HepG2 (cell line): Measurements from ENCODE around the gene TRIM8. TPM values are rescaled to one million over a fixed set of nuclear protein-coding genes. Genes with fewer than 3 reads are reported as not detected.
A peak's percentile ranks its signal among the peaks of the same experiment; 100 is the strongest.

ENCODE experiments used
- ETV5 ChIP-seq: IDR thresholded peaks from 2 replicates; pipeline ENCODE4 v1.6.1; 2018; ENCODE audit warnings: missing biosample characterization, missing genetic modification reagents, inconsistent platforms, borderline replicate concordance
- HOXA3 ChIP-seq: sonication (generic); formaldehyde crosslinking; IDR thresholded peaks from 2 replicates; pipeline ENCODE4 v1.5.0; 2020; ENCODE audit warnings: missing genetic modification reagents
- MEF2D ChIP-seq: sonication (generic); formaldehyde crosslinking; IDR thresholded peaks from 2 replicates; pipeline ENCODE4 v1.5.1; 2020; ENCODE audit warnings: mild to moderate bottlenecking, missing genetic modification reagents
- POLR2A ChIP-seq, 2 experiments: IDR thresholded peaks; 2 replicates each; pipeline ENCODE4 v1.6.1; 2011; ENCODE audit warnings: low read depth in 2 of 2, low read length in 2 of 2, mild to moderate bottlenecking in 1 of 2, moderate library complexity in 1 of 2; ENCODE audit not compliant: insufficient read depth in 1 of 2
- POLR2G ChIP-seq: fragments of 200-400 bp; formaldehyde crosslinking; IDR thresholded peaks from 2 replicates; pipeline ENCODE4 v1.6.1; 2018; ENCODE audit warnings: mild to moderate bottlenecking, low read depth, low read length, moderate library complexity
- RFX1 ChIP-seq: fragments of 450-650 bp; IDR thresholded peaks from 2 replicates; pipeline ENCODE4 v1.6.1; 2017
- SP5 ChIP-seq: IDR thresholded peaks from 2 replicates; pipeline ENCODE4 v1.6.1; 2016; ENCODE audit warnings: low read depth, borderline replicate concordance
- SRSF1 ChIP-seq: fragments of 200-400 bp; formaldehyde crosslinking; optimal IDR thresholded peaks from 2 replicates; pipeline ENCODE3; 2017; ENCODE audit warnings: mild to moderate bottlenecking, low read depth, low read length, moderate library complexity
- SUZ12 ChIP-seq: fragments of 150-350 bp; IDR thresholded peaks from 2 replicates; pipeline ENCODE4 v1.6.1; 2014; ENCODE audit warnings: low read depth, low read length
- TAF15 ChIP-seq: fragments of 200-400 bp; formaldehyde crosslinking; IDR thresholded peaks from one replicate; pipeline ENCODE4 v1.6.1; 2018; ENCODE audit warnings: mild to moderate bottlenecking, low read depth, low read length; ENCODE audit not compliant: poor library complexity, severe bottlenecking
- ZNF232 ChIP-seq: sonication (generic); formaldehyde crosslinking; IDR thresholded peaks from 2 replicates; pipeline ENCODE4 v1.4.0; 2020; ENCODE audit warnings: missing genetic modification reagents, borderline replicate concordance
- ZNF543 ChIP-seq: sonication (generic); formaldehyde crosslinking; IDR thresholded peaks from 2 replicates; pipeline ENCODE4 v1.4.0; 2020; ENCODE audit warnings: mild to moderate bottlenecking, missing genetic modification reagents
- polyA plus RNA-seq, 8 experiments: library from polyadenylated mRNA; depleted of rRNA in 3 of 8; stranded (reverse) in 7 of 8; unstranded in 1 of 8; fragments of >200 nt; fragmentation: Illumina TruSeq in 4 of 8; extraction: Trizol in 4 of 8; gene quantifications; 2 replicates each; pipeline versions ENCODE4 v1.2.1 to v1.2.3, GENCODE V29; 2011 to 2016; ENCODE audit warnings: low read depth in 4 of 8, missing spikeins in 1 of 8, mixed read lengths in 1 of 8; ENCODE audit not compliant: insufficient read depth in 1 of 8
- total RNA-seq, 5 experiments: library from RNA; depleted of rRNA; stranded (reverse); fragments of >200 nt; fragmentation: Illumina TruSeq; extraction: Trizol; gene quantifications; 2 replicates each; pipeline ENCODE4 v1.2.3, GENCODE V29; 2016; ENCODE audit warnings: low read depth in 1 of 5
- TF ChIP-seq, protein P1 (sequence below): sonication (generic); formaldehyde crosslinking; IDR thresholded peaks from 2 replicates; pipeline ENCODE4 v1.4.0; 2020; ENCODE audit warnings: mild to moderate bottlenecking, missing genetic modification reagents, borderline replicate concordance
- TF ChIP-seq, protein P2 (sequence below): sonication (generic); formaldehyde crosslinking; IDR thresholded peaks from 2 replicates; pipeline ENCODE4 v1.5.0; 2020; ENCODE audit warnings: missing genetic modification reagents
- TF ChIP-seq, protein P3 (sequence below): sonication (generic); formaldehyde crosslinking; IDR thresholded peaks from 2 replicates; pipeline ENCODE4 v1.4.0; 2020; ENCODE audit warnings: missing genetic modification reagents

The TRIM8 gene
- total and polyA plus RNA-seq, 2 of the 13 experiments (the other 11 are each of a cell fraction or from before 2014, with no cell fraction given) = 38.9 to 66.5 TPM

DNA sequence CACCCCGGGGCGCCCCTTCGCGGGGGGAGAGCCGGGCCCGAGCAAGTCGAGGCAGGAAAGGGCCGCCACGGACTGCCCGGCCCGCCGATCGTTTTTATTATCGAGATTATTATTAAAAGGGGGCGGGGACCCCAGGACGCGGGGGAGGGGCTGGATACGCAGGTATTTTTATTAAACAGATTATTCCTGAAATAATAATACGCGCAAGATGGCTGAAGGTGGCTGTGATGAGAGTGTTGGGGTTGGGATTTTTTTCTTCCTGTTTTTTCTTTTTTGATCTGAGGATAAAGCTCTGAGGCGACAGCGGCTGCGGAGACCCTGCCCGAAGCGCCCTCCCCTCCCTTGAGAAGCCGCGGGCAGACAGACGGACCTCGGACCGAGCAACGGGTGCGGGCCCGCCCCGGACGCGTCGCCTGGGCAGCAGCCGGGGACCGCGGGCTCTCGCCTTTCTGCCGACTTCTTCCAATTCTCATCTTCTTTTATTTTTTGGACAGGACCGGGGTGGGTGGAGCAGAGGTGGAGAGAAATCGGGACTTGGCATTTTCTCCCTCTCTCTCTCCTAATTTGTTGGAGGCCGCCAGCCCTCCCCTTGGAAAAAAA lies 1.4 kb upstream of the TRIM8 start (continued):
- TF ChIP-seq, protein P1, sequence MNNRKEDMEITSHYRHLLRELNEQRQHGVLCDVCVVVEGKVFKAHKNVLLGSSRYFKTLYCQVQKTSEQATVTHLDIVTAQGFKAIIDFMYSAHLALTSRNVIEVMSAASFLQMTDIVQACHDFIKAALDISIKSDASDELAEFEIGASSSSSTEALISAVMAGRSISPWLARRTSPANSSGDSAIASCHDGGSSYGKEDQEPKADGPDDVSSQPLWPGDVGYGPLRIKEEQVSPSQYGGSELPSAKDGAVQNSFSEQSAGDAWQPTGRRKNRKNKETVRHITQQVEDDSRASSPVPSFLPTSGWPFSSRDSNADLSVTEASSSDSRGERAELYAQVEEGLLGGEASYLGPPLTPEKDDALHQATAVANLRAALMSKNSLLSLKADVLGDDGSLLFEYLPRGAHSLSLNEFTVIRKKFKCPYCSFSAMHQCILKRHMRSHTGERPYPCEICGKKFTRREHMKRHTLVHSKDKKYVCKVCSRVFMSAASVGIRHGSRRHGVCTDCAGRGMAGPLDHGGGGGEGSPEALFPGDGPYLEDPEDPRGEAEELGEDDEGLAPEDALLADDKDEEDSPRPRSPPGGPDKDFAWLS (CRISPR knock-in tag) = no peak
- TF ChIP-seq, protein P2, sequence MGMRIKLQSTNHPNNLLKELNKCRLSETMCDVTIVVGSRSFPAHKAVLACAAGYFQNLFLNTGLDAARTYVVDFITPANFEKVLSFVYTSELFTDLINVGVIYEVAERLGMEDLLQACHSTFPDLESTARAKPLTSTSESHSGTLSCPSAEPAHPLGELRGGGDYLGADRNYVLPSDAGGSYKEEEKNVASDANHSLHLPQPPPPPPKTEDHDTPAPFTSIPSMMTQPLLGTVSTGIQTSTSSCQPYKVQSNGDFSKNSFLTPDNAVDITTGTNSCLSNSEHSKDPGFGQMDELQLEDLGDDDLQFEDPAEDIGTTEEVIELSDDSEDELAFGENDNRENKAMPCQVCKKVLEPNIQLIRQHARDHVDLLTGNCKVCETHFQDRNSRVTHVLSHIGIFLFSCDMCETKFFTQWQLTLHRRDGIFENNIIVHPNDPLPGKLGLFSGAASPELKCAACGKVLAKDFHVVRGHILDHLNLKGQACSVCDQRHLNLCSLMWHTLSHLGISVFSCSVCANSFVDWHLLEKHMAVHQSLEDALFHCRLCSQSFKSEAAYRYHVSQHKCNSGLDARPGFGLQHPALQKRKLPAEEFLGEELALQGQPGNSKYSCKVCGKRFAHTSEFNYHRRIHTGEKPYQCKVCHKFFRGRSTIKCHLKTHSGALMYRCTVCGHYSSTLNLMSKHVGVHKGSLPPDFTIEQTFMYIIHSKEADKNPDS (CRISPR knock-in tag) = no peak
- TF ChIP-seq ZNF232 = peak; percentile 35; the same call in 1 of the 2 replicates
- TF ChIP-seq SUZ12 = no peak
- TF ChIP-seq MEF2D (CRISPR knock-in tag) = no peak
- TF ChIP-seq, protein P3, sequence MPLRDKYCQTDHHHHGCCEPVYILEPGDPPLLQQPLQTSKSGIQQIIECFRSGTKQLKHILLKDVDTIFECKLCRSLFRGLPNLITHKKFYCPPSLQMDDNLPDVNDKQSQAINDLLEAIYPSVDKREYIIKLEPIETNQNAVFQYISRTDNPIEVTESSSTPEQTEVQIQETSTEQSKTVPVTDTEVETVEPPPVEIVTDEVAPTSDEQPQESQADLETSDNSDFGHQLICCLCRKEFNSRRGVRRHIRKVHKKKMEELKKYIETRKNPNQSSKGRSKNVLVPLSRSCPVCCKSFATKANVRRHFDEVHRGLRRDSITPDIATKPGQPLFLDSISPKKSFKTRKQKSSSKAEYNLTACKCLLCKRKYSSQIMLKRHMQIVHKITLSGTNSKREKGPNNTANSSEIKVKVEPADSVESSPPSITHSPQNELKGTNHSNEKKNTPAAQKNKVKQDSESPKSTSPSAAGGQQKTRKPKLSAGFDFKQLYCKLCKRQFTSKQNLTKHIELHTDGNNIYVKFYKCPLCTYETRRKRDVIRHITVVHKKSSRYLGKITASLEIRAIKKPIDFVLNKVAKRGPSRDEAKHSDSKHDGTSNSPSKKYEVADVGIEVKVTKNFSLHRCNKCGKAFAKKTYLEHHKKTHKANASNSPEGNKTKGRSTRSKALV (CRISPR knock-in tag) = 0 out of 2 replicates have a peak, but pooled peaks have one; percentile 51
- peak; percentile 79 for TF ChIP-seq SP5 (CRISPR knock-in tag)
- peak; percentile 48 for TF ChIP-seq TAF15
- TF ChIP-seq HOXA3 (CRISPR knock-in tag) = peak; percentile 37; the same call in 1 of the 2 replicates
- TF ChIP-seq SRSF1 = peak; percentile 8
- TF ChIP-seq RFX1 = peak; percentile 25; the same call in 1 of the 2 replicates
- TF ChIP-seq POLR2A (IDR thresholded peaks at IDR 0.05; ENCODE audit: insufficient read depth in 1 of 2, low read depth in 2 of 2, low read length in 2 of 2) = peak in 1 of 2 experiments; percentile 12; a peak in 1 of 4 replicates
- peak; percentile 39; the same call in 1 of the 2 replicates for TF ChIP-seq ETV5 (CRISPR knock-in tag)
- peak; percentile 71 for TF ChIP-seq POLR2G
- 0 out of 2 replicates have a peak, but pooled peaks have one; percentile 1 for TF ChIP-seq ZNF543 (CRISPR knock-in tag)
